K562 (cell line): ENCODE results near the gene CTSS. TPM values are rescaled to one million over a fixed set of nuclear protein-coding genes. Genes with fewer than 3 reads are reported as not detected.
A peak's percentile ranks its signal among the peaks of the same experiment; 100 is the strongest.
"Not testable (repeated sequence)": the region's sequence is repeated elsewhere in the genome, so short reads cannot be mapped to it uniquely, and the experiment has no call there.

Experiments used
- ATAC-seq: fragments of 200-7000 bp; cut with Tn5 transposase; 3 replicates; pipeline ENCODE4 v1.9.1; 2020; ENCODE audit warnings: moderate library complexity
- BruUV-seq: library from RNA; stranded (reverse); fragments of 400-500 nt; replicated peaks from 2 replicates; lab custom pipeline; 2021; lab: Mats Ljungman, UMichigan
- CTCF ChIA-PET: fragments of 300-600 bp; formaldehyde crosslinking; extraction: SDS; loops from one replicate; lab custom pipeline; 2021; ENCODE audit warnings: low intra/inter-chr PET ratio; lab: Yijun Ruan, JAX
- POLR2A ChIA-PET: fragments of 300-600, 350-650 bp; sonication (Branson Sonifier 250); formaldehyde crosslinking; extraction: SDS; loops from one replicate; lab custom pipeline; 2021; ENCODE audit warnings: antibody characterized with exemption, inconsistent platforms; lab: Yijun Ruan, JAX
- DNase-seq, 4 experiments: peaks; one replicate each; pipeline versions ENCODE4 v3.0.0 to v3.0.0-alpha.2; 2011 to 2018; ENCODE audit warnings: low spot score in 3 of 4, mixed read lengths in 3 of 4; ENCODE audit errors: extremely low read depth in 1 of 4
- FAIRE-seq: peaks from 2 replicates; lab custom pipeline; 2011; peaks lifted over from hg19 to GRCh38; lab: Jason Lieb, UNC
- H2AFZ ChIP-seq: 2 replicates; pipeline ENCODE4 v1.6.0; 2011; ENCODE audit warnings: low read depth, low read length, control low read depth, inconsistent platforms
- H3K27ac ChIP-seq: fragments of 200-600 bp; 3 replicates; pipeline ENCODE4 v1.8.0; 2011; ENCODE audit warnings: low read depth, mild to moderate bottlenecking, control low read depth, inconsistent platforms, low read length, moderate library complexity, mixed read lengths; ENCODE audit errors: extremely low read depth
- H3K27me3 ChIP-seq, 2 experiments: fragments of 300-600 bp in 1 of 2; 2 replicates in 1 of 2; 3 replicates in 1 of 2; pipeline versions ENCODE4 v1.6.0 to v1.8.0; 2011; ENCODE audit warnings: inconsistent platforms in 2 of 2, low read length in 2 of 2, mild to moderate bottlenecking in 1 of 2, mixed read lengths in 1 of 2, moderate library complexity in 1 of 2; ENCODE audit not compliant: control insufficient read depth in 2 of 2, insufficient read depth in 2 of 2
- H3K36me3 ChIP-seq: fragments of 300-600 bp; 3 replicates; pipeline ENCODE4 v1.8.0; 2011; ENCODE audit warnings: mild to moderate bottlenecking, low read length, inconsistent platforms; ENCODE audit not compliant: control insufficient read depth, insufficient read depth
- H3K4me1 ChIP-seq, 2 experiments: fragments of 200-600 bp in 1 of 2; replicated peaks in 1 of 2; 2 replicates in 1 of 2; 3 replicates in 1 of 2; pipeline versions ENCODE4 v1.5.1 to v1.8.0; 2011; ENCODE audit warnings: inconsistent platforms in 2 of 2, low read length in 2 of 2, mild to moderate bottlenecking in 1 of 2, mixed read lengths in 1 of 2, moderate library complexity in 1 of 2; ENCODE audit not compliant: control insufficient read depth in 2 of 2, insufficient read depth in 2 of 2
- H3K4me2 ChIP-seq: 2 replicates; pipeline ENCODE4 v1.6.1; 2011; ENCODE audit warnings: low read length, control low read depth, inconsistent platforms, mixed read lengths; ENCODE audit not compliant: insufficient read depth
- H3K4me3 ChIP-seq: fragments of 200-600 bp; sonication (generic), shearing (Covaris generic); 2 replicates; pipeline ENCODE4 v1.5.1; 2016; ENCODE audit warnings: control low read depth, inconsistent platforms
- H3K79me2 ChIP-seq: fragments of 200-600 bp; 3 replicates; pipeline ENCODE4 v1.8.0; 2011; ENCODE audit warnings: low read length, inconsistent platforms; ENCODE audit not compliant: control insufficient read depth, insufficient read depth
- H3K9ac ChIP-seq, 2 experiments: 2 replicates each; pipeline versions ENCODE4 v1.6.0 to v1.6.1; 2011; ENCODE audit warnings: low read depth in 2 of 2, low read length in 2 of 2, control low read depth in 1 of 2, inconsistent platforms in 1 of 2, mild to moderate bottlenecking in 1 of 2, mixed read lengths in 1 of 2; ENCODE audit not compliant: insufficient read depth in 1 of 2
- H3K9me1 ChIP-seq: one replicate; pipeline ENCODE4 v1.6.0; 2011; ENCODE audit warnings: inconsistent platforms, mild to moderate bottlenecking, low read length, moderate library complexity; ENCODE audit not compliant: control insufficient read depth, insufficient read depth
- H3K9me3 ChIP-seq: replicated peaks from 2 replicates; pipeline ENCODE4 v1.5.1; 2011; ENCODE audit warnings: low read depth, low read length, inconsistent platforms; ENCODE audit not compliant: control insufficient read depth, insufficient read depth
- H4K20me1 ChIP-seq: replicated peaks from 2 replicates; pipeline ENCODE4 v1.6.1; 2011; ENCODE audit warnings: low read length, inconsistent platforms, mixed read lengths; ENCODE audit not compliant: control insufficient read depth, insufficient read depth
- HINFP ChIP-seq: fragments of 450-650 bp; conservative IDR thresholded peaks from 2 replicates; pipeline ENCODE4 v1.6.1; 2016; ENCODE audit warnings: missing genetic modification characterization, low read depth, mild to moderate bottlenecking, control low read depth, missing compliant biosample characterization
- NR4A1 ChIP-seq, 2 experiments: fragments of 250-450 bp in 1 of 2; fragments of 450-650 bp in 1 of 2; sonication (Bioruptor Pico) in 1 of 2; IDR thresholded peaks; 2 replicates each; pipeline versions ENCODE4 v1.4.0 to v1.6.1; 2016 to 2020; ENCODE audit warnings: mild to moderate bottlenecking in 2 of 2, missing compliant biosample characterization in 1 of 2, missing genetic modification characterization in 1 of 2, moderate library complexity in 1 of 2
- PTTG1 ChIP-seq: fragments of 450-650 bp; IDR thresholded peaks from 2 replicates; pipeline ENCODE4 v1.6.1; 2016; ENCODE audit warnings: low read depth, mild to moderate bottlenecking, missing genetic modification characterization, missing compliant biosample characterization
- SMAD4 ChIP-seq: fragments of 250-450 bp; sonication (Bioruptor Pico); conservative IDR thresholded peaks from 2 replicates; pipeline ENCODE4 v1.8.0; 2021; ENCODE audit warnings: inconsistent platforms, mild to moderate bottlenecking, moderate library complexity
- TSHZ1 ChIP-seq: fragments of 250-450 bp; sonication (Bioruptor Pico); IDR thresholded peaks from 2 replicates; pipeline ENCODE4 v1.4.0; 2020; ENCODE audit warnings: mild to moderate bottlenecking, moderate library complexity
- ZBTB17 ChIP-seq: fragments of 450-650 bp; formaldehyde crosslinking; IDR thresholded peaks from 2 replicates; pipeline ENCODE4 v1.4.0; 2020; ENCODE audit warnings: mild to moderate bottlenecking
- WGBS: fragments of 100-300 bp; shearing (Covaris generic); methylation state at CpG from one replicate; pipeline ENCODE4 v1.1.6; 2016; ENCODE audit warnings: low coverage, mixed read lengths; ENCODE audit not compliant: insufficient coverage; ENCODE audit errors: missing lambda C conversion rate; 5-methylcytosine and 5-hydroxymethylcytosine counted together
- in situ Hi-C: fragments of 300-500 bp; cut with MboI; formaldehyde crosslinking; loops from 4 replicates; pipeline ENCODE4 v1.15.0; 2018; ENCODE audit warnings: inconsistent platforms, mixed read lengths
- intact Hi-C: fragments of 100-400 bp; cut with micrococcal nuclease; formaldehyde crosslinking; loops from 2 replicates; pipeline ENCODE4 v1.14.2; 2022
- polyA plus RNA-seq, 8 experiments: library from polyadenylated mRNA; depleted of rRNA in 4 of 8; stranded (reverse) in 5 of 8; unstranded in 3 of 8; fragments of >200 nt; fragmentation: Nextera tagmentation in 2 of 8; fragmentation: Illumina TruSeq in 1 of 8; extraction: Ambion mirVana in 2 of 8; extraction: Trizol in 1 of 8; gene quantifications; 2 replicates each; pipeline versions ENCODE4 v1.2.1 to v1.2.3, GENCODE V29; 2011 to 2014; ENCODE audit warnings: inconsistent platforms in 1 of 8, missing spikeins in 1 of 8
- total RNA-seq, 7 experiments: library from RNA; depleted of rRNA in 6 of 7; stranded (reverse); fragments of >200 nt in 6 of 7; fragmentation: Illumina TruSeq in 2 of 7; extraction: Trizol in 2 of 7; gene quantifications; 2 replicates each; pipeline versions ENCODE4 v1.2.1 to v1.2.3, GENCODE V29; 2011 to 2021; ENCODE audit warnings: low replicate concordance in 1 of 7
- TF ChIP-seq, protein P1 (sequence below), 3 experiments: fragments of 200-800 bp in 1 of 3; sonication (Bioruptor generic) in 1 of 3; sonication (generic) in 1 of 3; formaldehyde crosslinking in 1 of 3; IDR thresholded peaks; 2 replicates each; pipeline versions ENCODE4 v1.6.1 to v1.8.0; 2016 to 2022; ENCODE audit warnings: mild to moderate bottlenecking in 2 of 3, missing compliant biosample characterization in 2 of 3, missing genetic modification characterization in 2 of 3, missing genetic modification reagents in 1 of 3
- TF ChIP-seq, protein P2 (sequence below): fragments of 450-650 bp; IDR thresholded peaks from 2 replicates; pipeline ENCODE4 v1.6.1; 2017; ENCODE audit warnings: antibody characterized with exemption, mild to moderate bottlenecking

The CTSS gene
- total and polyA plus RNA-seq, 9 of the 15 experiments (the other 6 are each of a cell fraction or from before 2014, with no cell fraction given), result 8.6 to 24.9 (median 10.3) TPM

GRCh38 chr1:150709031-150709430, 56.5 kb downstream of the CTSS start:
- H3K27ac ChIP-seq; DNase-seq; H3K79me2 ChIP-seq; BruUV-seq; CTCF ChIA-PET; in situ Hi-C loops; H3K9me3 ChIP-seq; H3K4me2 ChIP-seq; H3K36me3 ChIP-seq; intact Hi-C loops; H3K9ac ChIP-seq; H3K4me3 ChIP-seq; H3K27me3 ChIP-seq; H4K20me1 ChIP-seq; FAIRE-seq; H3K9me1 ChIP-seq; POLR2A ChIA-PET; ATAC-seq; TF ChIP-seq NR4A1 (CRISPR knock-in tag; IDR thresholded peaks at IDR 0.05): not testable (repeated sequence)
- peak overlapping the region; percentile 40; the same call in 1 of the 2 replicates for H2AFZ ChIP-seq
- peaks cover 0 to 18% of the 10 kb centered on the region in 2 experiments; a peak in 3 of 5 replicates for H3K4me1 ChIP-seq
- 62% methylated on average over 1 of the region's 1 CpG for WGBS
- TF ChIP-seq TSHZ1 (CRISPR knock-in tag) (peak; percentile 74), NR4A1 (tag; IDR thresholded peaks at IDR 0.05) (peak; percentile 72; the same call in 1 of the 2 replicates), HINFP (peak; percentile 59), PTTG1 (tag) (peak; percentile 87), ZBTB17 (CRISPR knock-in tag) (peak; percentile 73), SMAD4 (peak; percentile 82)
- TF ChIP-seq, protein P1, sequence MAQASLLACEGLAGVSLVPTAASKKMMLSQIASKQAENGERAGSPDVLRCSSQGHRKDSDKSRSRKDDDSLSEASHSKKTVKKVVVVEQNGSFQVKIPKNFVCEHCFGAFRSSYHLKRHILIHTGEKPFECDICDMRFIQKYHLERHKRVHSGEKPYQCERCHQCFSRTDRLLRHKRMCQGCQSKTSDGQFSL (CRISPR knock-in tag; IDR thresholded peaks at IDR 0.05), result not testable (repeated sequence)
- TF ChIP-seq, protein P1 (tag; IDR thresholded peaks at IDR 0.05), result peak in 1 of 2 experiments; percentile 89; a peak in 2 of 4 replicates
- TF ChIP-seq, protein P2, sequence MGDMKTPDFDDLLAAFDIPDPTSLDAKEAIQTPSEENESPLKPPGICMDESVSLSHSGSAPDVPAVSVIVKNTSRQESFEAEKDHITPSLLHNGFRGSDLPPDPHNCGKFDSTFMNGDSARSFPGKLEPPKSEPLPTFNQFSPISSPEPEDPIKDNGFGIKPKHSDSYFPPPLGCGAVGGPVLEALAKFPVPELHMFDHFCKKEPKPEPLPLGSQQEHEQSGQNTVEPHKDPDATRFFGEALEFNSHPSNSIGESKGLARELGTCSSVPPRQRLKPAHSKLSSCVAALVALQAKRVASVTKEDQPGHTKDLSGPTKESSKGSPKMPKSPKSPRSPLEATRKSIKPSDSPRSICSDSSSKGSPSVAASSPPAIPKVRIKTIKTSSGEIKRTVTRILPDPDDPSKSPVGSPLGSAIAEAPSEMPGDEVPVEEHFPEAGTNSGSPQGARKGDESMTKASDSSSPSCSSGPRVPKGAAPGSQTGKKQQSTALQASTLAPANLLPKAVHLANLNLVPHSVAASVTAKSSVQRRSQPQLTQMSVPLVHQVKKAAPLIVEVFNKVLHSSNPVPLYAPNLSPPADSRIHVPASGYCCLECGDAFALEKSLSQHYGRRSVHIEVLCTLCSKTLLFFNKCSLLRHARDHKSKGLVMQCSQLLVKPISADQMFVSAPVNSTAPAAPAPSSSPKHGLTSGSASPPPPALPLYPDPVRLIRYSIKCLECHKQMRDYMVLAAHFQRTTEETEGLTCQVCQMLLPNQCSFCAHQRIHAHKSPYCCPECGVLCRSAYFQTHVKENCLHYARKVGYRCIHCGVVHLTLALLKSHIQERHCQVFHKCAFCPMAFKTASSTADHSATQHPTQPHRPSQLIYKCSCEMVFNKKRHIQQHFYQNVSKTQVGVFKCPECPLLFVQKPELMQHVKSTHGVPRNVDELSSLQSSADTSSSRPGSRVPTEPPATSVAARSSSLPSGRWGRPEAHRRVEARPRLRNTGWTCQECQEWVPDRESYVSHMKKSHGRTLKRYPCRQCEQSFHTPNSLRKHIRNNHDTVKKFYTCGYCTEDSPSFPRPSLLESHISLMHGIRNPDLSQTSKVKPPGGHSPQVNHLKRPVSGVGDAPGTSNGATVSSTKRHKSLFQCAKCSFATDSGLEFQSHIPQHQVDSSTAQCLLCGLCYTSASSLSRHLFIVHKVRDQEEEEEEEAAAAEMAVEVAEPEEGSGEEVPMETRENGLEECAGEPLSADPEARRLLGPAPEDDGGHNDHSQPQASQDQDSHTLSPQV, result peak; percentile 96
